ENCODE measurements around the gene SDCBP2. TPM values are rescaled to one million over a fixed set of nuclear protein-coding genes. Genes with fewer than 3 reads are reported as not detected.

SDCBP2 gene
- total and polyA plus RNA-seq, 2 donors (not counting 1 experiment from before 2014, with no cell fraction given): 1.2 to 1.3 TPM

DNA sequence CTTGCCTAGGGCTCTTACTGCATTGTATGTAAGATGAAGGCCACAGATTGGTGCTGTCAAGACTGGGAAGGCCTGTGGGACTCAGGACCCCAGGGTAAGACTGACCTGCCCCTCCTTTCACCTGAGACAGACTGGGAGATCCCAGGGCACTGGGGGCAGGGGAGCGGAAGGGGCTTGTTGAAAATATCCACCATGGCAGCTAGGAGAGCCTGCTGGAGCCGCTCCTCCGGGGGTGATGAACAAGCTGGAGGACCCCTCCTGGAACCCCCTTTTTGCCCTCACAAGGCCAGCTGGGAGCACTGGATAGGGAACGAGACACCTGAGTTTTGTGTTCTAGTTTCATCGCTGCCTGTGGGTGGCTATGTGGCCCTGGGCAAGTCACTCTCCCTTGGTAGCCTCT lies 9.2 kb upstream of the SDCBP2 start:
- TF ChIP-seq EZH2 (IDR thresholded peaks at IDR 0.05; ENCODE audit: borderline replicate concordance, insufficient read depth, low read depth, low read length, poor library complexity, severe bottlenecking): no peak
- TF ChIP-seq, protein P1, sequence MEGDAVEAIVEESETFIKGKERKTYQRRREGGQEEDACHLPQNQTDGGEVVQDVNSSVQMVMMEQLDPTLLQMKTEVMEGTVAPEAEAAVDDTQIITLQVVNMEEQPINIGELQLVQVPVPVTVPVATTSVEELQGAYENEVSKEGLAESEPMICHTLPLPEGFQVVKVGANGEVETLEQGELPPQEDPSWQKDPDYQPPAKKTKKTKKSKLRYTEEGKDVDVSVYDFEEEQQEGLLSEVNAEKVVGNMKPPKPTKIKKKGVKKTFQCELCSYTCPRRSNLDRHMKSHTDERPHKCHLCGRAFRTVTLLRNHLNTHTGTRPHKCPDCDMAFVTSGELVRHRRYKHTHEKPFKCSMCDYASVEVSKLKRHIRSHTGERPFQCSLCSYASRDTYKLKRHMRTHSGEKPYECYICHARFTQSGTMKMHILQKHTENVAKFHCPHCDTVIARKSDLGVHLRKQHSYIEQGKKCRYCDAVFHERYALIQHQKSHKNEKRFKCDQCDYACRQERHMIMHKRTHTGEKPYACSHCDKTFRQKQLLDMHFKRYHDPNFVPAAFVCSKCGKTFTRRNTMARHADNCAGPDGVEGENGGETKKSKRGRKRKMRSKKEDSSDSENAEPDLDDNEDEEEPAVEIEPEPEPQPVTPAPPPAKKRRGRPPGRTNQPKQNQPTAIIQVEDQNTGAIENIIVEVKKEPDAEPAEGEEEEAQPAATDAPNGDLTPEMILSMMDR (IDR thresholded peaks at IDR 0.05): no peak
- Histone ChIP-seq H3K79me2 (ENCODE audit: control insufficient read depth, insufficient read depth, low read length) (peaks cover 31% of the 10 kb centered on the region), H3K9ac (ENCODE audit: low read length) (no peak overlapping the region), H3K36me3 (replicated peaks in 1 of 2; ENCODE audit: control extremely low read depth in 1 of 2, control insufficient read depth in 1 of 2, extremely low read depth in 1 of 2, insufficient read depth in 2 of 2, low read length in 1 of 2) (peaks cover 0 to 2% of the 10 kb centered on the region in 2 experiments), H3K9me3 (ENCODE audit: control extremely low read depth in 1 of 3, control insufficient read depth in 2 of 3, insufficient read depth in 1 of 3, low read length in 2 of 3) (no peaks in the 10 kb centered on the region), H2AFZ (ENCODE audit: insufficient read depth, low read depth, low read length, poor library complexity, severe bottlenecking) (no peak overlapping the region), H3K27me3 (replicated peaks in 1 of 4; ENCODE audit: control extremely low read depth in 1 of 4, control insufficient read depth in 3 of 4, insufficient read depth in 4 of 4, low read length in 3 of 4) (no peaks in the 10 kb centered on the region), H3K4me3 (ENCODE audit: control extremely low read depth in 1 of 5, extremely low read depth in 1 of 5, insufficient read depth in 1 of 5, low read depth in 2 of 5, low read length in 4 of 5) (no peak overlapping the region), H3K4me2 (replicated peaks; ENCODE audit: low read depth, low read length, poor library complexity, severe bottlenecking) (no peak overlapping the region), H3K27ac (ENCODE audit: low read length in 2 of 2) (no peak overlapping the region), H3K4me1 (ENCODE audit: control insufficient read depth in 2 of 2, insufficient read depth in 2 of 2, low read length in 2 of 2) (peaks cover 5 to 13% of the 10 kb centered on the region in 2 donors), H4K20me1 (ENCODE audit: control insufficient read depth, insufficient read depth, low read length, poor library complexity, severe bottlenecking) (peaks cover 4% of the 10 kb centered on the region)
- Mint-ChIP-seq H3K9me3 (ENCODE audit: insufficient read depth) (no peaks in the 10 kb centered on the region), H3K27ac (no peak overlapping the region), H3K4me3 (no peak overlapping the region), H3K27me3 (no peaks in the 10 kb centered on the region), H3K4me1 (peaks cover 24% of the 10 kb centered on the region)
- 98% methylated on average over 5 of the region's 5 CpGs for WGBS (ENCODE audit: insufficient coverage)
- intact Hi-C loops (cut with micrococcal nuclease): no loop called here
- POLR2A ChIA-PET: no interaction called here
- CTCF ChIA-PET: no interaction called here
- ATAC-seq (ENCODE audit: low read depth) (no peak), DNase-seq (no peak)

DNA sequence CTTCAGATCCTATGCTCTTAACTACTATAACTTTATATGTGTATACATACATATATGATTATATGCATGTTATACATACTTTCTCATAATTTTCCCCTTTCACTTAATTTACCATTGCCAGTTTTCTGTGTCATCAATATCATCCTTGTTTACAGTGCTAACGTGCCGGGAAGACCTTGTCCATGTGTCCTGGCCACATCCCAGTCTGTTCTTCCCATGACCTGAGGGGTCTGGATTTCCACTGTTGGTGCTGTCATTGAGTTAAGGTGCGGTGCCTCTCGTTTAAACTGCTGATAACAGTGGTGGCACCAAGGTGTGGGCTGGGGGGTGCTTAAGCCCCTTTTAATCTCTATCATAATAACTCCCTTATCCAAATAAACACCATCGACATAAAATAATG lies 8.5 kb upstream of the SDCBP2 start:
- H3K27me3 ChIP-seq (replicated peaks in 1 of 4; ENCODE audit: control extremely low read depth in 1 of 4, control insufficient read depth in 3 of 4, insufficient read depth in 4 of 4, low read length in 3 of 4): no peaks in the 10 kb centered on the region
- Mint-ChIP-seq H3K4me3 (no peak overlapping the region), H3K4me1 (peaks cover 24% of the 10 kb centered on the region), H3K9me3 (ENCODE audit: insufficient read depth) (no peaks in the 10 kb centered on the region), H3K27ac (no peak overlapping the region), H3K27me3 (no peaks in the 10 kb centered on the region)
- H2AFZ ChIP-seq (ENCODE audit: insufficient read depth, low read depth, low read length, poor library complexity, severe bottlenecking): no peak overlapping the region
- ChIA-PET POLR2A (no interaction called here), CTCF (no interaction called here)
- H3K4me1 ChIP-seq (ENCODE audit: control insufficient read depth in 2 of 2, insufficient read depth in 2 of 2, low read length in 2 of 2): peaks cover 5 to 13% of the 10 kb centered on the region in 2 donors
- ATAC-seq (ENCODE audit: low read depth) (no peak), DNase-seq (no peak)
- peaks cover 0 to 8% of the 10 kb centered on the region in 2 experiments for H3K36me3 ChIP-seq (replicated peaks in 1 of 2; ENCODE audit: control extremely low read depth in 1 of 2, control insufficient read depth in 1 of 2, extremely low read depth in 1 of 2, insufficient read depth in 2 of 2, low read length in 1 of 2)
- 100% methylated on average over 1 of the region's 5 CpGs for WGBS (ENCODE audit: insufficient coverage)
- H3K4me2 ChIP-seq (replicated peaks; ENCODE audit: low read depth, low read length, poor library complexity, severe bottlenecking): no peak overlapping the region
- H3K9me3 ChIP-seq (ENCODE audit: control extremely low read depth in 1 of 3, control insufficient read depth in 2 of 3, insufficient read depth in 1 of 3, low read length in 2 of 3): no peaks in the 10 kb centered on the region
- intact Hi-C loops (cut with micrococcal nuclease): no loop called here
- no peak overlapping the region for H3K27ac ChIP-seq (ENCODE audit: low read length in 2 of 2)
- no peak overlapping the region for H3K9ac ChIP-seq (ENCODE audit: low read length)
- peaks cover 4% of the 10 kb centered on the region for H4K20me1 ChIP-seq (ENCODE audit: control insufficient read depth, insufficient read depth, low read length, poor library complexity, severe bottlenecking)
- H3K79me2 ChIP-seq (ENCODE audit: control insufficient read depth, insufficient read depth, low read length): peaks cover 36% of the 10 kb centered on the region
- no peak overlapping the region for H3K4me3 ChIP-seq (ENCODE audit: control extremely low read depth in 1 of 5, extremely low read depth in 1 of 5, insufficient read depth in 1 of 5, low read depth in 2 of 5, low read length in 4 of 5)
- TF ChIP-seq, protein P1 (IDR thresholded peaks at IDR 0.05): no peak
- no peak for TF ChIP-seq EZH2 (IDR thresholded peaks at IDR 0.05; ENCODE audit: borderline replicate concordance, insufficient read depth, low read depth, low read length, poor library complexity, severe bottlenecking)
